ENCODE results near the gene FAM153A. TPM values are rescaled to one million over a fixed set of nuclear protein-coding genes. Genes with fewer than 3 reads are reported as not detected.
"Not testable (repeated sequence)": the region's sequence is repeated elsewhere in the genome, so short reads cannot be mapped to it uniquely, and the experiment has no call there.

The FAM153A gene
- total RNA-seq, 2 experiments from 2014 or later: 33.7 to 37.5 TPM

GRCh38 chr5:177695356-177695930 lies 87.3 kb downstream of the FAM153A start:
- H3K9me3 Mint-ChIP-seq; H3K27ac Mint-ChIP-seq; H3K36me3 Mint-ChIP-seq (ENCODE audit: low read depth); DNase-seq; POLR2A ChIA-PET; H3K4me1 Mint-ChIP-seq; H3K27me3 Mint-ChIP-seq; CTCF ChIA-PET; H3K4me3 Mint-ChIP-seq: not testable (repeated sequence)

- H3K36me3 Mint-ChIP-seq (ENCODE audit: low read depth); H3K4me1 Mint-ChIP-seq; H3K27me3 Mint-ChIP-seq; CTCF ChIA-PET; H3K9me3 Mint-ChIP-seq; H3K4me3 Mint-ChIP-seq; DNase-seq; POLR2A ChIA-PET; H3K27ac Mint-ChIP-seq: not testable (repeated sequence)
Measured at GRCh38 chr5:177694518-177694835, 88.2 kb downstream of the FAM153A start.

GRCh38 chr5:177693671-177694517 lies 88.8 kb downstream of the FAM153A start:
- H3K27ac Mint-ChIP-seq; CTCF ChIA-PET; H3K9me3 Mint-ChIP-seq; H3K4me1 Mint-ChIP-seq; H3K27me3 Mint-ChIP-seq; H3K36me3 Mint-ChIP-seq (ENCODE audit: low read depth); DNase-seq; H3K4me3 Mint-ChIP-seq; POLR2A ChIA-PET: not testable (repeated sequence)

DNA sequence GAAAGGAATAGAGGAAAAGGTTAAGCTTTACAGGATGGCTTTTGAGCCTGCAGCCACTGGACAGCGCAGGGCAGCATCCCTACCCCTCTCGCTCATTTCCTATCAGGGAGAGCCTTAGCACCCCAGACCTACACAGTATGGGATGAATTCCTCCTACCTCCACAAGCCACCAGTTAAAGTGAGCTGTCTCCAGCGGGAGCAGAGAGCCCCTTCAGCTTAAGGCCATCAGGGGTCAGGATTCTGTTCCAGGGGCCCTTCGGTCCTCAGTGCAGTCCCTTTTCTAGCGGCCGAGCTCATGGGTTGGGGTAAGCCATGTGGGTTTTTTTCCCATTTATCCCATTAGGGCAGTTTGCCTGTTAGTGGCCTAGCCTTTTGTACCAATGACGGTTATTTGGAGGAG lies 89.7 kb downstream of the FAM153A start:
- DNase-seq; CTCF ChIA-PET; H3K4me1 Mint-ChIP-seq; H3K27ac Mint-ChIP-seq; H3K9me3 Mint-ChIP-seq; POLR2A ChIA-PET; H3K36me3 Mint-ChIP-seq (ENCODE audit: low read depth); H3K27me3 Mint-ChIP-seq; H3K4me3 Mint-ChIP-seq: not testable (repeated sequence)

DNA sequence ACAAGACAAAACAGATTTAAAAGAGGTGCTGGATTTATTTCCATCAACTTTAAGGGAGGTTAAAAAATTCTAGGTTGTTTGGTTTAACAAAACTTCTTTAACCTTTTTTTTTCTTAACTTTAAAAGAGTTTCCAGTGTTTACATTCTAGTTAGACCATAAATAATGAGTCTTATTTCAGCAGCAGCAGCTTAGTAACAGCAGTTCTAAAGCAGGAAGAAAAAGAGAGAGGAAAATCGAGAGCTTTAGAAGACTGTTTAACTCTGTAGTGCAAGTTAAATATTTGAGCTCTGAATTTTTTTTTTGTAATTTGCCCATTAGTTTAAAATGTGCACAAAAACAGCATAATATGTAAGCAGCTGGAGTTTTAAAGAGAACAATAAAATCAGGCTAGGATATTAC lies 90.2 kb downstream of the FAM153A start:
- H3K9me3 Mint-ChIP-seq; H3K4me1 Mint-ChIP-seq; DNase-seq; H3K27me3 Mint-ChIP-seq; H3K4me3 Mint-ChIP-seq; H3K36me3 Mint-ChIP-seq (ENCODE audit: low read depth); CTCF ChIA-PET; H3K27ac Mint-ChIP-seq; POLR2A ChIA-PET: not testable (repeated sequence)

- DNase-seq; CTCF ChIA-PET; H3K4me3 Mint-ChIP-seq; POLR2A ChIA-PET; H3K36me3 Mint-ChIP-seq (ENCODE audit: low read depth); H3K27ac Mint-ChIP-seq; H3K4me1 Mint-ChIP-seq; H3K27me3 Mint-ChIP-seq; H3K9me3 Mint-ChIP-seq: not testable (repeated sequence)
Measured at GRCh38 chr5:177689011-177689610, 93.6 kb downstream of the FAM153A start.

DNA sequence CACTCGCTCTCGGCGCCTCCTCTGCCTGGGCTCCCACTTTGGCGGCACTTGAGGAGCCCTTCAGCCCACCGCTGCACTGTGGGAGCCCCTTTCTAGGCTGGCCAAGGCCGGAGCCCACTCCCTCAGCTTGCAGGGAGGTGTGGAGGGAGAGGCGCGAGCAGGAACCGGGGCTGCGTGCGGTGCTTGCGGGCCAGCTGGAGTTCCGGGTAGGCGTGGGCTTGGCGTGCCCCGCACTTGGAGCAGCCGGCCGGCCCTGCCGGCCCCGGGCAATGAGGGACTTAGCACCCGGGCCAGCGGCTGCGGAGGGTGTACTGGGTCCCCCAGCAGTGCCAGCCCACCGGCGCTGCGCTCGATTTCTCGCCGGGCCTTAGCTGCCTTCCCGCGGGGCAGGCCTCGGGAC lies 94.6 kb downstream of the FAM153A start:
- H3K4me1 Mint-ChIP-seq; DNase-seq; H3K27ac Mint-ChIP-seq; CTCF ChIA-PET; H3K36me3 Mint-ChIP-seq (ENCODE audit: low read depth); H3K9me3 Mint-ChIP-seq; H3K4me3 Mint-ChIP-seq; H3K27me3 Mint-ChIP-seq; POLR2A ChIA-PET: not testable (repeated sequence)

- H3K4me1 Mint-ChIP-seq; POLR2A ChIA-PET; H3K36me3 Mint-ChIP-seq (ENCODE audit: low read depth); DNase-seq; CTCF ChIA-PET; H3K27me3 Mint-ChIP-seq; H3K27ac Mint-ChIP-seq; H3K9me3 Mint-ChIP-seq; H3K4me3 Mint-ChIP-seq: not testable (repeated sequence)
Measured at GRCh38 chr5:177681920-177682319, 100.8 kb downstream of the FAM153A start.

Other genes with a start within 250 kb of the FAM153A start
- gene FAM193B, start 228.3 kb downstream of the FAM153A start, total RNA-seq: 100 to 1,000 TPM; 110 to 112 TPM
- 100 to 1,000 TPM; 135 to 141 TPM for gene TMED9, start 190.7 kb downstream of the FAM153A start, total RNA-seq
- 10 to 100 TPM; 19.5 to 22.1 TPM for gene B4GALT7, start 182.8 kb downstream of the FAM153A start, total RNA-seq
- gene PROP1, start 213.3 kb upstream of the FAM153A start, total RNA-seq: not detected